NCI-H1105 treated with DMSO at 0.1 percent for 48 hours (cell line): ENCODE data around the gene TFDP1.
"Not testable (repeated sequence)": the region's sequence is repeated elsewhere in the genome, so short reads cannot be mapped to it uniquely, and the experiment has no call there.

Source experiments
- DNase-seq: peaks from one replicate; lab custom pipeline; 2025; lab: John Stamatoyannopoulos, UW

The TFDP1 gene

GRCh38 chr13:113550453-113550852 is 34.1 kb upstream of the TFDP1 start:
- no peak for DNase-seq

GRCh38 chr13:113551081-113552000 is 33.2 kb upstream of the TFDP1 start:
- DNase-seq, result peak; percentile 81

DNA sequence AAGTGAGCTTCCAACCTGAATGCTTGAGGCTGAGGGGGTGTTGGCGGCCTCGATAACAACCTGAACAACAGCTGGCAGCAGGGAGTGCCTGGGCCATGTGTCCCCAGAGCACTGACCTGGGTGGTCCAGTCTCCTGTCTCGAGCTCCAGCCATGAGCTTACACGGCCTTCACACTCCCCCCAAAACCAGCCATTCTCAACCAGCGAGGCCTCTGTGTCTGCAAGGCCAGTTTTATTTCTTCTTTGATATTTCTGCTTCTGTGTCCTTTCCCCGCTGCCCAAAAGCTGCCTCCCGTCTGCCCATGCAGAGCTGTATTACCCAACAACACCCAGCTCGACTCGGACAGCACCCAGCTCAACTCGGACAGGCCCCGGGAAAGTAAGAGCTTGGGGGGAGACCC is 32.5 kb upstream of the TFDP1 start:
- no peak for DNase-seq

DNA sequence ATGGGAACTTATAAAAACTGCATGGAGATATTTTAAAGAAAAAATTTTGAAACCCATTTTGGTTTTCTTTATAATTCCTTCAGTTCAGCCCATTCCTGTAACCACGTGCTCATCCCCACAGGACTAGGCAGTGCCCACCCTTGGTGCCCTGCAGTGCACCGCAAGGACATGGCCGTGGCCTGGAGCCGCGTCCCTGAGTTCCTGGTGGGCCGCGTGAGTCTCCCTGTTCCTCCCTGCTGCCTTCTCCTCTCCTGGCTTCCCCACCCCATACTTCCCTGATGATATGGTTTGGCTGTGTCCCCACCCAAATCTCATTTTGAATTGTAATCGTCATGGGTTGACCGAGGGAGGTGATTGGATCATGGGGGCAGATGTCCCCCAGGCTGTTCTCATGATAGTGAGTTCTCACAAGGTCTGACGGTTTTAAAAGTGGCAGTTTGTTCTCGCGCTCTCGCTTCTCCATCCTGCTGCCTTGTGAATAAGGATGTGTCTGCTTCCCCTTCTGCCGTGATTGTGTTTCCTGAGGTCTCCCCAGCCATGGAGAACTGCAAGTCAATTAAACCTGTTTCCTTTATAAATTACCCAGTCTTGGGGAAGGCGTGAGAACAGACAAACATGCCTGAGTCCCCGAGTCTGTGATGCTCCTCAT is 31.6 kb upstream of the TFDP1 start:
- no peak for DNase-seq

DNA sequence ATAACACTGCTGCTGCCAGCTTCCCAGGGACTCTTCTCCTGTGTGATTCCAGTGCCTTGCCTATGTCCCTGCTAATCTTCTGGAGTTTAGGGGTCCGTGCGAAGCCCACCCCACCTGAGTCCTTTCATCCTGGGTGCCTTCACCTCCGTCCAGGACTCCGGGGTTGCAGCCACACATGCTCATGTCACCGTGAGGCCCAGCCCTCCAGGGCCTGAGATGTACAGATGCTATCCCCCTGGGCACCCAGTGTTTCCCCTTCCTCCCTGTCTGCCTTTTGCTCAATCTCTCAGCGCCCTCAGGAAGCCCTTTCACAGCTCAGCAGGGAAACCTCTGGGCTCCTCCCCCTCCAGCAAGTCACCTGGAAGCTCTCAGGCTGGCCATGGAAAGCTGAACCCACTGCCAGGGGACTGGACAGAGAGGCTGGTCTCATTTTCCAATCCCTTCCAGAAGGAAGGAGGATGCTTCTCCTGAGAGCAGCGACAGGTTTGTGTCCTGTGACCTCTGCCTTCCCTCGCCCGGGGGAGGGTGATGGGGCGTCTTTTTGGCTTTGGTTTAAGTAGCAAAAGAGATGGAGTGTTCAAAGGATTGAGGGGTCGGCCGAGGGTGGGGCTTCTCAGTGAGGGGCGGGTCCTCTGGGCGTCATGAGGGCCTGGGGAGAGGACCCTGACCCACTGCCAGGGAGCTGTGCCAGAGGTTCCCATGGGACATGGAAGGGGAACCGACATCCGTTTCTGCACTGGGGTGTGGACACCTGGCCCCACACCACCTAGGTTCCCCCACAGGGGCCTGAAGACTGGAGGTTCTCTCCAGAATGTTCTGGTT is 30.8 kb upstream of the TFDP1 start:
- no peak for DNase-seq

DNA sequence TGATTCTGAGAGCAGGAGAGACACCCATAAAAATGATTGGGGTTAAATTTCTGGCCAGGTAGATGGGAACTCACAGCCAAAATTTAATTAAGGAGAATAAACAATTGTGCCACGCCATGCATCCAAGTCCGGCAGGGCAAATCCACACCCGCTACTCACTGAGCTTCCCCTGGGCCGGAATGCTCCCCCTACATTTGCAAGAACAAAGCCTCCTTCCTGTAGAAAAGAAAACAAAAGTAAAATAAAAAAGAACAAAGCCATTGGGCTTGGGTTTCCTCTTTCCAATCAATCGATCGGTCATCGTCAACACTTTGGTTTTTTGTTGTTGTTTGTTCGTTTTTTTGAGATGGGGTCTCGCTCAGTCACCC is 30.2 kb upstream of the TFDP1 start:
- no peak for DNase-seq

DNA sequence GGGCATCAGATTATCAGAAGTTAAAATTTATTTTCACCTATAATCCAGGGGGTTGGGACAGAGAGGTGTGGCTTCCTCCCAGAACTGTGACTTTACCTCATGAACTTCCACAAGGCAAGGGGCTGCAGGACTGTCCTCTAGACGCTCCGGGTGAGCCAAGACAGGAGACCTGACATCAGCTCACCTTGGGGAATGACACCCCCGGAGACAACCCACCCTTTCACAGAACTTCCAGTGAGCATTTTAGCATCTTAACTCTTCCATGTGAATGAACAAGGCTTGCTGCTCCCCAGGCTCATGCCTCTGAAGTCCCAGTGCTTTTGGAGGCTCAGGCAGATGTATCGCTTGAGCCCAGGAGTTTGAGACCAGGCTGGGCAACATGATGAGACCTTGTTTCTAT is 29.4 kb upstream of the TFDP1 start:
- DNase-seq, result no peak

GRCh38 chr13:113557013-113557412 is 27.5 kb upstream of the TFDP1 start:
- DNase-seq, result no peak

DNA sequence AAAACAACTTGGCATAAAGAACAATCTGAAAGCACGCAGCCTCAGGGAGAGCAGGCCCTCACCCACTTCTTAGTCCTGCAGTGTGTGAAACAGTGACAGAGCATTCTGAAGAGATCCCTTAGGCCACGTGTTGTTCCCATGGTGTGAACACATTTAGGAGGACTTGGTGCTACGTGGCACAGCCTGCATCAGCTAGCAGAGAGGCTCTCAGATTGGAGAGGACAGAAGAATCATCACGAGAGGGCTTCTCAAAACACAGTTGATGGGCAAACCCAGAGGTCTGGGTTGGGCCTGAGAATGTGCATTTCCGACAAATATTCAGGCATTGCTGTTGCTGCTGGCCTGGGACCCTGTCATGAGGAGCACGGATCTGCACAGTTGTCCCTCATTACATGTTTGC is 26.1 kb upstream of the TFDP1 start:
- no peak for DNase-seq

- DNase-seq, result no peak
Observed at GRCh38 chr13:113559061-113559460, 25.5 kb upstream of the TFDP1 start.

GRCh38 chr13:113559901-113560644 is 24.5 kb upstream of the TFDP1 start:
- no peak for DNase-seq

- DNase-seq, result no peak
Observed at GRCh38 chr13:113560645-113561416, 23.7 kb upstream of the TFDP1 start.

DNA sequence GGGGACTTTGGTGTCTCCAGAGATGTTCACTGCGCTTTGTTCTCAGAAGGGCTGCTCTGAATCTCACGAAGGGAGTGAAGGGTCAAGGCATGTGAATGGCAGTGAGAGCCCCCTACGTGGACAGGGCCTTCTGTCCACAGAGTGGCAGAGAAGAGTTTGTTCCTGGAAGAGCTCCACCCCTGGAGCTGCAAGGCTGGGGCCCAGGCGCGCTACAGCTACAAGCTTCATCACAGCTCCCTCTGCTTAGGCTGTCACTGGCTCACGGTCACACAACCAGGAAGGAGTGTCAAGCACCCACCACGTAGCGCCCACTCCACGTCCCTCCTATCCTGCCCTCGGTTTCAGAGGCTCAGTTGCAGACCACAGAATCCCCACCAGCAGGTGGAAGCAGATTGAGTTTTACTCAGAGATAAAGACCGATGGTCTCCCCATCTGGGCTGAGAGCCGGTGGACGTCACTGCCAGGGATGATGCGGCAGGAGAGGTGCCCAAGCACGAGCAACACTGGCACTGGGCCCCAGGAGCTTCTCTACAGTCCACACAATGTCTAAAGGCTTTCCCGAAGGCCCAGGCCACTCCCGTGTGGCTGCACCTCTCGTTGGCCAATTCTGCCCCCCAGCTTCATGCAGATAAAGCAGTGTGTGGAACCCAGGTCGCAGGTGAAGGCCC is 23.0 kb upstream of the TFDP1 start:
- no peak for DNase-seq

- peak; percentile 61 for DNase-seq
Observed at GRCh38 chr13:113562085-113562749, 22.3 kb upstream of the TFDP1 start.

DNA sequence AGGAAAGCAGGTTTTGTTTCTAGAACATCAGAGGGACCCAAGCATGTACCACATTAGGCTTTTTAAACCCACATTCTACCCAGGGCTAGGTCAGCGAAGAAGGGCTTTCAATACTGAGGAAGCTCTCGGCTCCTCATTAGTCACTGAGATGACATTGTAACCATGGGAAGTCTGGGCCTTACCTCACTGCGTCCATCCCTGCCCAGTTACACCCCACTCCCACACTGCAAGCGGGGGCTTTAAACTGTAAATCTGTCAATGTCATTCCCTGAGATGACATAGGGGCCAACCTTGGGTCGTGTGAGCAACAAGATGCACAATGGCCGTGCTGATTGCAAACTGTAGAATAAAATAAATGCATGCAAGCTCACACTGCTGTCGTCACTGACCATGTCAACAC is 21.7 kb upstream of the TFDP1 start:
- DNase-seq, result no peak

- not testable (repeated sequence) for DNase-seq
Observed at GRCh38 chr13:113563511-113563910, 21.0 kb upstream of the TFDP1 start.

- DNase-seq, result no peak
Observed at GRCh38 chr13:113564331-113565023, 20.1 kb upstream of the TFDP1 start.

GRCh38 chr13:113565526-113566226 is 18.9 kb upstream of the TFDP1 start:
- DNase-seq, result no peak

DNA sequence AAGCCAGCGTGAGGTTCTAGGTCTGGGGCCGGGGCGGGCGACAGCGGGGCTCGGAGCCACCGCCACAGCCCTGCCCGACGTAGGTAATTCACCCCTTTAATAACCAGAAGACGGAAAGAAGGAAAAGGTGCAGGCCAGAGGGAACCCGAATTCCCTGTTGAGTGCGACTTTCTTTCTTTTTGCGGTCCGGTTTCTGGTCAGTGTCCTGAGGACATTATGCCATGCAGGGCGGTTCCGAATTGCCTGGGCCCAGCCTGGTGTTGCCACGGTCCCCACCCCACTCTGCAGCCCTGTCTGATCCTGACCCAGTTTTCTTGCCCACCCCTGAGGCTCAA is 18.4 kb upstream of the TFDP1 start:
- DNase-seq, result no peak
